Measurements from ENCODE around the gene FGFR2.

Gene FGFR2

DNA sequence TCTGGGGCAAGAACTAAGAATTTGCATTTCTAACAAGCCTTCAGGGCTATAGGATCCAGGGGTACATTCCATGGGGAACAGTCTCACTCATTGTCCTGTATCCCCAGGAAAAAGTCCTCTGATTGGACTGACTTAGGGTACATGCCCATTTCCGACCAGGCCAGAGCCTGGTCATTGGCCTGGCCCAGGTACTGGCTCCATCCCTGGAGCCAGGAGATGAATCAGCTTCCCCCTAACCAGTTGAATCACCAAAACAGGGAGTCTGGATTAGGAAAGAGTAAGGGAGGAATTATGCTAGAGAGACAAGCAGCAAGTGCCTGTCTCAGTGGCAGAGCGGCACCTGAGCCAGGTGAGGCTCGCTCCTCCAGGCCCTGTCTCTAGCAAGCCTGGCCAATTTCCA is 137.5 kb downstream of the FGFR2 start:
- H3K9me3 ChIP-seq: no peaks in the 10 kb centered on the region
- H3K27me3 ChIP-seq: no peaks in the 10 kb centered on the region
- no peak overlapping the region for H3K27ac ChIP-seq
- H3K4me1 ChIP-seq (ENCODE audit: control insufficient read depth in 1 of 2, insufficient read depth in 1 of 2, low read depth in 1 of 2, low read length in 1 of 2): no peaks in the 10 kb centered on the region
- H3K36me3 ChIP-seq: no peaks in the 10 kb centered on the region
- TF ChIP-seq, protein P1, sequence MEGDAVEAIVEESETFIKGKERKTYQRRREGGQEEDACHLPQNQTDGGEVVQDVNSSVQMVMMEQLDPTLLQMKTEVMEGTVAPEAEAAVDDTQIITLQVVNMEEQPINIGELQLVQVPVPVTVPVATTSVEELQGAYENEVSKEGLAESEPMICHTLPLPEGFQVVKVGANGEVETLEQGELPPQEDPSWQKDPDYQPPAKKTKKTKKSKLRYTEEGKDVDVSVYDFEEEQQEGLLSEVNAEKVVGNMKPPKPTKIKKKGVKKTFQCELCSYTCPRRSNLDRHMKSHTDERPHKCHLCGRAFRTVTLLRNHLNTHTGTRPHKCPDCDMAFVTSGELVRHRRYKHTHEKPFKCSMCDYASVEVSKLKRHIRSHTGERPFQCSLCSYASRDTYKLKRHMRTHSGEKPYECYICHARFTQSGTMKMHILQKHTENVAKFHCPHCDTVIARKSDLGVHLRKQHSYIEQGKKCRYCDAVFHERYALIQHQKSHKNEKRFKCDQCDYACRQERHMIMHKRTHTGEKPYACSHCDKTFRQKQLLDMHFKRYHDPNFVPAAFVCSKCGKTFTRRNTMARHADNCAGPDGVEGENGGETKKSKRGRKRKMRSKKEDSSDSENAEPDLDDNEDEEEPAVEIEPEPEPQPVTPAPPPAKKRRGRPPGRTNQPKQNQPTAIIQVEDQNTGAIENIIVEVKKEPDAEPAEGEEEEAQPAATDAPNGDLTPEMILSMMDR (IDR thresholded peaks at IDR 0.05): no peak
- H3K4me3 ChIP-seq (ENCODE audit: low read depth in 1 of 2, low read length in 1 of 2): no peak overlapping the region

DNA sequence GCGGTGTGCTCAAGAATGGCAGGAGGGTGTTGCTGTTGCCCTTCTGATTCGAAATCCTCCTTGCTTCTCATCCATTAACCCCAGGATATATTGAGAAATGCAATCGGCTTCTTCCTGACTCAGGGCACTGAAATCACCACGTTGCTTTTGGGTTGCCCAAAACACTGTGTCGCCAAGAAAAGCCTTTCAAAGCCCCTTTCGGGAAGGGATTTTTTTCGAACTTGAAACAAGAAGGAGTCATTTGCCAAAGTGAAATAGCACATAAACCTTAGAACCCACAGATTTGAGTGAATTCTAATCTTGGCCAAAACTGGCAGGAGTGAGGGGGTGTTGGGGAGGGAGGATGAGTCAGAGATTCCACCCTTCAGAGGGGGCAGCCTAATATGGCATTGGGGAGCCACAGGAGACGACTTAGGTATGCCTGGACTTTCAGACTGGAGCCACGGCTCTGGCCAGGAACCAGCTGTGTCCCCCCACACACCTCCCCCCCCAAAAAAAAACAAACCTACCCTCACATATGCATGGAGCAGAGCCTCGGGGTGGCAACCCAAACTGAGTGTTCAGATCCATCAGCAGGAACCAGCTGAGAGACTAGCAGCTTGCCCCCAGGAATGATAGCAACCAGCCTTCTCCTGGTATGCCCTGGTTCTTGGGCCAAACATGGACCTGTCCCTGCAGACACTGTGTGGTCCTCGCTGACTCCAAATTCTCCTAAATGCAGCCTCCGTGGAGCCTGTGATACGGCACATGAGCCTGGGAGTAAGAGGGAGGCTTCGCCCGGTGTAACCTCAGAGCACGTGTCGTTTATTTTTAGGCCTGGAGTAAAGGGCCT is 138.4 kb downstream of the FGFR2 start:
- no peaks in the 10 kb centered on the region for H3K36me3 ChIP-seq
- H3K27me3 ChIP-seq: no peaks in the 10 kb centered on the region
- H3K9me3 ChIP-seq: no peaks in the 10 kb centered on the region
- TF ChIP-seq, protein P1 (IDR thresholded peaks at IDR 0.05): no peak
- no peaks in the 10 kb centered on the region for H3K4me1 ChIP-seq (ENCODE audit: control insufficient read depth in 1 of 2, insufficient read depth in 1 of 2, low read depth in 1 of 2, low read length in 1 of 2)
- H3K27ac ChIP-seq: no peak overlapping the region
- H3K4me3 ChIP-seq (ENCODE audit: low read depth in 1 of 2, low read length in 1 of 2): no peak overlapping the region

DNA sequence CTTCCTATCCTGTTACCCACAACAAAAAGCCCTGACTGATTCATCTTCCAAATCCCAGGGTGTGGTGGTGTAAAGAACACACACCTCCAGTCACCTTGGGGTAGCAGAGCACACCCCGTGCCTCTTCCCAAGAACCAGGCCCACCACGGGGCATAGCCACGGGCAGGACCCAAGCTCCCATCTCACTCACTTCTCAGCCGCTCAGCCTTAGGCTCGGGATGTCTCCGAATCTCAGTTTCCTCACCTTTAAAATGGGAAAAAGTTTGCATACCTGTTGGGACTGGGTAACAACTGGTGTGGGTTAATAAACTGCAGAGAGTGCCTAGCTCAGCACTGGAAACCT is 139.0 kb downstream of the FGFR2 start:
- H3K9me3 ChIP-seq: no peaks in the 10 kb centered on the region
- H3K27me3 ChIP-seq: no peaks in the 10 kb centered on the region
- no peak overlapping the region for H3K4me3 ChIP-seq (ENCODE audit: low read depth in 1 of 2, low read length in 1 of 2)
- H3K4me1 ChIP-seq (ENCODE audit: control insufficient read depth in 1 of 2, insufficient read depth in 1 of 2, low read depth in 1 of 2, low read length in 1 of 2): no peaks in the 10 kb centered on the region
- H3K27ac ChIP-seq: no peak overlapping the region
- H3K36me3 ChIP-seq: no peaks in the 10 kb centered on the region
- TF ChIP-seq, protein P1 (IDR thresholded peaks at IDR 0.05): no peak

DNA sequence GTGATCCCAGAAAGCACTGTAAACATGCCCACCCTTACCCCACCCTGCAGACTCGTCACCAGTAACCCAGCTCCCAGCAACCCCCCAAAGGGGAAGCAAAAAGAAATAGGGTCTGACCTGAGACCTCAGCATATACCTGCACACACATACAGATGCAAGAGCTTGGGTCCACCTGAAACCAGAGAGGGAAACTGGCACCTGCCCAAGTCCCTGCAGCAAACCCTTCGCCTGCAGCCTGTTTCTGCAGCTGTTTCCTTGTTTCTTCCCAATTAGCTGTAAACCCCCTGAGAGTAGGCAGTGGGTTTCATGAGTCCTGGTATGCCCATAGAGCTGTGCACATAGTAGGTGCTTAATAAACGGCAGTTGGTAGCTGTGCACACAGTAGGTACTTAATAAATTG is 140.5 kb downstream of the FGFR2 start:
- H3K9me3 ChIP-seq: no peaks in the 10 kb centered on the region
- TF ChIP-seq, protein P1 (IDR thresholded peaks at IDR 0.05): no peak

DNA sequence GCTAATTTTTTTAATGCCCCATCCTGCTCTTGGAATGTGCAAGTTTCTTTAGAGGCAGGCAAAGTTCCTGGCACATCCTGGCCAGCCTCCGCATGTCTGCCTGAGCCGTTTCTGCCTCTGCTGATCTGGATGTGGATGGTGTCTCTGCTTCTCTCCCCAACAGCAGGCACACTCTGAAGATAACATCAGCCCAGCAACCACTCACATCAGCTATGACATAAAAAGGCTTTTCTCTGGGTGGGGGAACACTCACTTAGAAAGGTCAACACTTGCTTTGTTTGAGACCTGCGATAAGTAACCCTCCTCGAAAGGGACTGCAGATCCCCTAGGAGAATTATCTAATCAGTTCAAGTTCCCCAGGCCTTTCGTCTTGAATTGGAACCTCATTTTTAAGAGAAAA is 142.9 kb downstream of the FGFR2 start:
- Histone ChIP-seq H3K36me3 (no peaks in the 10 kb centered on the region), H3K27ac (no peak overlapping the region), H3K4me3 (ENCODE audit: low read depth in 1 of 2, low read length in 1 of 2) (no peak overlapping the region), H3K27me3 (no peaks in the 10 kb centered on the region), H3K9me3 (no peaks in the 10 kb centered on the region), H3K4me1 (ENCODE audit: control insufficient read depth in 1 of 2, insufficient read depth in 1 of 2, low read depth in 1 of 2, low read length in 1 of 2) (no peaks in the 10 kb centered on the region)
- TF ChIP-seq, protein P1 (IDR thresholded peaks at IDR 0.05): no peak

More for the DNA sequence above, 140.5 kb downstream of the FGFR2 start:
- H3K36me3 ChIP-seq: no peaks in the 10 kb centered on the region
- no peak overlapping the region for H3K27ac ChIP-seq
- H3K4me3 ChIP-seq (ENCODE audit: low read depth in 1 of 2, low read length in 1 of 2): no peak overlapping the region
- no peaks in the 10 kb centered on the region for H3K27me3 ChIP-seq
- H3K4me1 ChIP-seq (ENCODE audit: control insufficient read depth in 1 of 2, insufficient read depth in 1 of 2, low read depth in 1 of 2, low read length in 1 of 2): no peaks in the 10 kb centered on the region

Data from neutrophil (primary cell).